Epithelial cell of prostate (primary cell): ENCODE measurements around the gene FYB1.
A peak's percentile ranks its signal among the peaks of the same experiment; 100 is the strongest.
"Not testable (repeated sequence)": the region's sequence is repeated elsewhere in the genome, so short reads cannot be mapped to it uniquely, and the experiment has no call there.

Experiments used
- DNase-seq: peaks from one replicate; pipeline ENCODE4 v3.0.0-alpha.2; 2011; ENCODE audit warnings: low read depth, low spot score
- H3K27ac ChIP-seq: fragments of 450-650 bp; 2 replicates; pipeline ENCODE4 v1.5.1; 2017; ENCODE audit warnings: mild to moderate bottlenecking

The FYB1 gene, protein sequence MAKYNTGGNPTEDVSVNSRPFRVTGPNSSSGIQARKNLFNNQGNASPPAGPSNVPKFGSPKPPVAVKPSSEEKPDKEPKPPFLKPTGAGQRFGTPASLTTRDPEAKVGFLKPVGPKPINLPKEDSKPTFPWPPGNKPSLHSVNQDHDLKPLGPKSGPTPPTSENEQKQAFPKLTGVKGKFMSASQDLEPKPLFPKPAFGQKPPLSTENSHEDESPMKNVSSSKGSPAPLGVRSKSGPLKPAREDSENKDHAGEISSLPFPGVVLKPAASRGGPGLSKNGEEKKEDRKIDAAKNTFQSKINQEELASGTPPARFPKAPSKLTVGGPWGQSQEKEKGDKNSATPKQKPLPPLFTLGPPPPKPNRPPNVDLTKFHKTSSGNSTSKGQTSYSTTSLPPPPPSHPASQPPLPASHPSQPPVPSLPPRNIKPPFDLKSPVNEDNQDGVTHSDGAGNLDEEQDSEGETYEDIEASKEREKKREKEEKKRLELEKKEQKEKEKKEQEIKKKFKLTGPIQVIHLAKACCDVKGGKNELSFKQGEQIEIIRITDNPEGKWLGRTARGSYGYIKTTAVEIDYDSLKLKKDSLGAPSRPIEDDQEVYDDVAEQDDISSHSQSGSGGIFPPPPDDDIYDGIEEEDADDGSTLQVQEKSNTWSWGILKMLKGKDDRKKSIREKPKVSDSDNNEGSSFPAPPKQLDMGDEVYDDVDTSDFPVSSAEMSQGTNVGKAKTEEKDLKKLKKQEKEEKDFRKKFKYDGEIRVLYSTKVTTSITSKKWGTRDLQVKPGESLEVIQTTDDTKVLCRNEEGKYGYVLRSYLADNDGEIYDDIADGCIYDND

DNA sequence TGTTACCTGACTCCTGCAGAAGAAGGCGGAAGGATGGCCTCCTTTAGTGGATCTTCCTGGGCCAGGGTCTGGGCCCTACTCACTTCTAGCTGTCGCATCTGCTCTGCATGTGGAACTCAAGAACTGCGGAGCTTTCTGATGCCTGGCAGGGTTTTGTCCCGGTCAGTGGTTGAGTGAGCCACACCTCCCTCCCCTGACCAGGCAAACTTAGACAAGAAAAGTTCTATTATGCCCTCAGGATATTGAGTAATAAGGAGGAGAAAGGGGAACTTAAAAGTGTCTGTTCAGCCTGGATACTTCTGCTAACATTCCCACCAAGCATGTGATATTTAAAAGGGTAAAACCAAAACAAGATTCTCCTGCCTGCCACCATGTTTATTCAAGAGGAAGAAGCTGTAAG lies at the start of gene FYB1:
Gene FYB1 (minus strand): TSS at position 127 of the 400 bp plus-strand sequence. CDS start 16,603 bp downstream, outside the sequence.
- peak; percentile 65 for DNase-seq
- no peak within 1 kb of the TSS for H3K27ac ChIP-seq

DNA sequence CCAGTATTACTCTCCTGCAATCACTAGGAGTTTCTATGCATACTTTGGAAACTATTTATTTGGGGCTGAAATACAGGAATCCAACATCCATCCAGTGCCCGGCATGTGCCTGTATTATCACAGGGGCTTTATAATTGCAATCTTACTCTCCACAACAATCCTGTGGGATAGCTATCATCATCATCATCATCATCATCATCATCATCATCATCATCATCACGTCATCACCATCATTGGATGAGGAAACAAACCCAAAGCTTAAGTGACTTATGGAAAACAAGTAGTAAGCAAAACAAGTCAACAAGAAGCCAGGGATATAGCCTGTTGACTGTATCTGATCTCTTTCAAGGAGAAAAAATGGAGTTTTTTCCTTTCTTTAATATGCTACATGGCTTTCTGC lies 47.8 kb upstream of the FYB1 start:
- no peak overlapping the region for H3K27ac ChIP-seq
- no peak for DNase-seq

DNA sequence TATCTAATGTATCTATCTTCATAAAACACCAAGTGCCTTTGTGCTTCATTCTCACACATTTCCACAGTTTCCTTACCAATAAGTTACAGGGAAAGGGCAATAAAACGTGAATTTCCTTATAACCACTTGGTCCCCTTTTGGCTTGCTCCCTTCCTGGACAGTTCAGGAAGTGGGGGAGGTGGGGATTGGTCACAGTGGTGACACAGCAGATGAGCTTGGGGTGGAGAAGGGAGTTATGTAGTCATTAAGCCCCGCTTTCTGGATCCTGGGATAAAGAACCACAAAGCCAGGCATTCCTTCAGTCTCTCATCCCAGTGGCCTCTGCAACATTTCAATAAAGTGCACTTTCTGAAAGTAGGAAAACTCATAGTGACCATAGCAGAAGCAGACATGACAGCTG lies 47.1 kb upstream of the FYB1 start:
- H3K27ac ChIP-seq: no peak overlapping the region
- DNase-seq: no peak

DNA sequence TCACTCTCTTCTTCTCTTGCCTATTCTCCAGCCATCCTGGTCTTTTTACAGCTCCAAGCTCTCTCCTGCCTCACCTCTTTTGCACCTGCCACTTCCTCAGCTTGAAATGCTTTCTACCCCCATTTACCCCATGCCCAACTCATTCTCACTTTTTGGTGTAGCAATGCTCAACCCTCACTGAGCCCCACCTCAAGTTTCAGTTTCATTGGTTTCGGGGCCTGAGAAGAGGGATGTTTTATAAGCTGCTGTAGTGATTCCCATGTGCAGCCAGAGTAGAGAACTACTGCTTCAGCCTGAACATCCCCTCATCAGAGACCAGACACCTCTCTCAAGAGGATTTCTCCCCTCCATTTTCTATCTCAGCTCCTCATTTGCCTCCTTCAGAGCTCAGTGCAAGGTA lies 45.2 kb upstream of the FYB1 start:
- DNase-seq: no peak
- no peak overlapping the region for H3K27ac ChIP-seq

DNA sequence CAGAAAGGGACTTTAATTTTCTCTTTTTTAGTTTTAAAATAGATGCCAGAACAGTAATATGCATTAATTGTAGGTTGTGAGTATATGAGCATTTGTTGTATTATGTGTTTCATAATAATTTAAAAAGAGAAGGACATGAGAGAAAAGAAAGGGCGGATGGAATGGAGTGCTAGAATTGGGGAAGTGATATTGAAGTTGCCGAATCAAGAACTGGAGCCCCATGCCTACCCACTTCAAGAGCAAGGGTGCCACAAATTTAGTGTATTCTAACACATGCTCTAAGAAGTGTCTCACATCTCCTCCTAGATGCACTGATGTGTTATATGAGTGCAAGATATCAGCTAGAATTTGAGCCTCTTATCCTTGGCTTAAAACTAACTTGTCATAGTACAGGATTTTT lies 43.6 kb upstream of the FYB1 start:
- no peak overlapping the region for H3K27ac ChIP-seq
- no peak for DNase-seq

DNA sequence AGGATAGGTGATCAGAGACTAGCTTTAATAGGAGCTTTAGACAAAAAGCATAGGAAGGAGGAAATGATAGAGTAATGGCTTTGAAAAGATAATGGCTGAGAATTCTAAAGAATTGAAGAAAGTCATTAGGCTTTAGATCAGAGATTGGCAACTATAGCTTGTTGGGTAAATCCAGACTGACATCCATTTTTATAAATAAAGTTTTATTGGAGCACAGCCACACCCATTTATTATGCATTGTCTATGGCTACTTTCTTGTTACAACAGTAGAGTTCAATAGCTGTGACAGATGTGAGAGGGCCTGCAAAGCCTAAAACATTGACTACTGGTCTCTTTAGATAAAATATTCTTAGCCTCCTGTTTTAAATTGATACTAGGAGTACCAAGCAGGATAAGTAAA lies 40.7 kb upstream of the FYB1 start:
- DNase-seq: no peak
- no peak overlapping the region for H3K27ac ChIP-seq

DNA sequence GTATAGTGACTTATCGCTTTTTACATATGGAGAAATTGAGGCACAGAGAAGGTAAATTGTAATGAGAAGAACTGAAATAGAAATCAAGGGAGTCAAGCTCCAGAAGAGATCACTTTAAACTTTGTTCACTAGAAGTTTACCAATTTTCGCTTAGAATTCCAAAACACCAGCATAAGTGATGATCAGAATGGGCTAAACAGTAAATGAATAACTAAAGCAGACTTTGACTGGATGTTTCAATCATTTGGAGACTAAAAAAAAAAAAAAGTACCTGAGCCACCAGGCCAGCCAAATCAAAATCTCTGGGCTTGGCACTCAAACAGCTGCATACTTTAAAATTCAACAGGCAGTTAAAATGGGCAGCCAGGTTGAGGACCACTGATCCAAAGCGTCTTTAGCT lies 38.2 kb upstream of the FYB1 start:
- H3K27ac ChIP-seq: no peak overlapping the region

DNA sequence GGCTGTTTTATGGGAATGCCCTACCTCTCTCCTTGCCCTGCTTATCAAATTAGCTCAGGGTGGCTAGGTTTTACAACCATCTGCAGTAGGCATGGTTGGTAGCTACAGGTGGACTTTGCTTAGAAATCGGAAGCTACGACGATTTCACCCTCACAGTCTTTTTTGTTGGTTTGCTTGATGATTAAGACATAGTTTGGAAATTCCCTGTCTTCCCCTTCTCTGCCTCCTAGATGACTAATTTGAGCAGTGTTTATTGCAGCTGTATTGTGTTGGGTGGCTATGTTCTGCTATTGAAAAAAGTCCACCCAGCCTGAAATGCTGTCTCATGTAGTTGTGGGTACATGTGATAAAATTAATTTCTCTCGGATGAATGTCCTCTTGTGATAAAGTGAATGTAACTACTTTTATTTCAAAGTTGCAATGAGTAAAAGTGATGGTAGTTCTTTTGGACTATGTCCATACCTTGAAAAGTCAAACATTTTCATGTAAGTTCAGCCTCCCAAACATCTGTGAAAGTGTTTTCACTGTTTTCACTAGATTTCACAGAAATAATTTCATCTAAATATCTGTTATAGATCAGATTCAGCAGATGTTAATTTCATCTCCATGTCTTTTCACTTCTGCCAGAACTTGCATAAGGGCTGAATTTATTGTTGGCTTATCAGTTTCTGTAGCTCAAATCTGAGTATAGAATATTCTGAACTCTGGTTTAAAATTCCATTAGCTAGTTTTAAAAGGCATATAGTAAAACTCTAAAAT lies 37.3 kb upstream of the FYB1 start:
- H3K27ac ChIP-seq: peak overlapping the region; percentile 69
- DNase-seq: peak; percentile 85

More for the DNA sequence above, 38.2 kb upstream of the FYB1 start:
- no peak for DNase-seq

DNA sequence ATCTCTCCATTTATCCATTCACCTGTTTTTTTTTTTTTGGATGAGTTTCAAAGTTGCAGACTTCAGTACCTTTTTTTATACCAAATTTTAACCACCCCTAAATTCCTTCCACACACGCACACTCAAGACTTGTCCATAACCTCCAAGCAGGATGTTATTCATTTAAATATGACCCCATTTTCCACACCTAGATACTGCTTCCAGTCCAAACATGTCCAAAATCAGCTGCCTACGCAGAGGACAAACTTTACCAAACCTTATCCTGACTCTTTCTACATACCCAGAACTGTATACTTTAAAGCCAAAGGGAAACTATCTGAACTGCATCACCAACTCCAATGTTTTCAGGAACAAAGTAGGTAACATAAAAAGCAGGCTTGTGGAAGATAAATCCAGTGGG lies 36.0 kb upstream of the FYB1 start:
- peak; percentile 87 for DNase-seq
- peak overlapping the region; percentile 69 for H3K27ac ChIP-seq

DNA sequence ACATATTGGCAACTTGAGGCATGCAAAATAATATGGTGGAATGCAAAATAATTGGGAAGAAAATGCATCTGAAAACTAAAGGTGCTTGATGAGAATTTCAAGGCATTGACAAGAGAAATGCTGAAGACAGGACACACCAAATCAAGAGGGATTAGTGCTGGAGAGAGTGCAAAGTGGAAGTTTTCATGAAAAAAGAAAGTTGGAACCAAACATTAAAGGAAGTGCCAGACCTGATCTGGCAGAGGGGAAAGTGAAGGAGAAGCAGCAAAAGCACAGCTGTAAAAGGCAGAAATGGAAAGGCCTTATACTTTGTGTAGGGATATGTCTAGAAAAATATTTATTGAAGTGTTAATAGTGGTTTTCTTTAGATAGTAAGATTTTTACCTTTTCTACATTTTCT lies 35.3 kb upstream of the FYB1 start:
- no peak for DNase-seq
- H3K27ac ChIP-seq: peak overlapping the region; percentile 69

DNA sequence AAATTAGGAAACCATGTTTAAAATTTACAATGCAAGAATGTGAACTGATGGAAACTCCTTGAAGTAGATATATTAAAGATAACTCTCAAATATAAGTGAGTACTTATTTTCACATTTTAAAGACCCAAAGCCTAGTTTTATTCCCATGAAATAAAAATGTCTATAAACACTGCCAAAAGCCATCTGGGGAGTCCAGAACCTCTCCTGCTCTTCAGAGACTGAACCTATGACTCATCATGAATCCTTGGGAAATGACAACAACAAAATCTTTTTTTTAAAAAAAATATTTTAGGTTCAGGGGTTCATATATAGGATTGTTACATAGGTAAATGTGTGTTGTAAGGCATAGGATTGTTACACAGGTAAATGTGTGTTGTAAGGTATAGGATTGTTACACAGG lies 33.8 kb upstream of the FYB1 start:
- no peak overlapping the region for H3K27ac ChIP-seq
- no peak for DNase-seq

DNA sequence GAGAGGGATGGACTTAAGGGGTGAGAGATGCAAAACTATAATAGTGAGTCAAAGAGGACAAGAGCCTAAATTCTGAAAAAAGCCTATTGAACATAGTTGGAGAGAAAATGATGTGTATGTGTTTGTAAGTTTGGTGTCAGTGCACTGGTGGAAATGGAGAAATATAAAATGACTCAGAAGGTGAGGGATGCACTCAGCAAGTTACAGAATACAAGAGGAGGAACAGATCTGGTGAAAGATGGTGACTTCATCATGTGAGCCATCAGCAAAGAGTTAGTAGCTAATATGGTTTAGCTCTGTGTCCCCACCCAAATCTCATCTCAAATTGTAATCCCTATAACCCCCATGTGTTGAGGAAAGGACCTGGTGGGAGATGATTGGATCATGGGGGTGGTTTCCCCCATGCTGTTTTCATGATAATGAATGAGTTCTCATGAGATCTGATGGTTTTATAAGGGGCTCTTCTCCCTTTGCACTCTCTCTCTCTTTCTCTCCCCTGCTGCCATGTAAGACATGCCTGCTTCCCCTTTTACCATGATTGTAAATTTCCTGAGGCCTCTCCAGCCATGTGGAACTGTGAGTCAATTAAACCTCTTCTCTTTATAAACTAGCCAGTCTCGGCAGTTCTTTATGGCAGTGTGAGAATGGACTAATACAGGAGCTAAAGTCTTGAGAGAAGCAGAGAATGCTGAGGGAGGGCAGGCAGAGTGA lies 30.4 kb upstream of the FYB1 start:
- no peak for DNase-seq
- no peak overlapping the region for H3K27ac ChIP-seq

DNA sequence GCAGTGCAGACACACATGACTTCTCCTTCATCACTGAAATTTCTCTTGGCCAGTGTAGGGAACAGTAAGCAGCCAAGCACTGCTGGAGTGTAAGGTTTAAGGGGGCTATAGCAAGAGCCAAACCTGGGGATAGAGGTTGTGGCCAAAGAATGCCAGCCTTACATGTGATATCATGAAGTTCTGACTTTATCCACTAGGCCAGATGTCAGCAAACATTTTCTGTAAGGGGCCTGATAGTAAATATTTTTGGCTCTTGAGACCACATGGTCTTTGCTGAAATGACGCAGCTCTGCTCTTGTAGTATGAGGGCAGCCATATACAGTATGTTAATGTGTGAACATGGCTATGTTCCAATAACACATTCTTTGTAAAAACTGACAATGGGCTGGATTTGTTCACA lies 29.7 kb upstream of the FYB1 start:
- DNase-seq: no peak
- H3K27ac ChIP-seq: no peak overlapping the region

DNA sequence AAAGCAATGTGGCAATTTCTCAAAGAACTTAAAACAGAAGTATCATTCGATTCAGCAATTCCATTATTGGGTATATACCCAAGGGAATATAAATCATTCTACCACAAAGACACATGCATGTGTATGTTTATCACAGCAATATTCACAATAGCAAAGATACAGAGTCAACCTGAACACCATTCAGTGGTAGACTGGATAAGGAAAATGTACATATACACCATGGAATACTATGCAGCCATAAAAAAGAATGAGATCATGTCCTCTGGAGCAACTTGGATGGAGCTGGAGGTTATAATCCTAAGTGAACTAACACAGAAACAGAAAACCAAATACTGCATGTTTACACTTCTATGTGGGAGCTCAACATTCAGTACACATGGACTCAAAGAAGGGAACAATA lies 21.4 kb upstream of the FYB1 start:
- DNase-seq: no peak
- H3K27ac ChIP-seq: no peak overlapping the region

DNA sequence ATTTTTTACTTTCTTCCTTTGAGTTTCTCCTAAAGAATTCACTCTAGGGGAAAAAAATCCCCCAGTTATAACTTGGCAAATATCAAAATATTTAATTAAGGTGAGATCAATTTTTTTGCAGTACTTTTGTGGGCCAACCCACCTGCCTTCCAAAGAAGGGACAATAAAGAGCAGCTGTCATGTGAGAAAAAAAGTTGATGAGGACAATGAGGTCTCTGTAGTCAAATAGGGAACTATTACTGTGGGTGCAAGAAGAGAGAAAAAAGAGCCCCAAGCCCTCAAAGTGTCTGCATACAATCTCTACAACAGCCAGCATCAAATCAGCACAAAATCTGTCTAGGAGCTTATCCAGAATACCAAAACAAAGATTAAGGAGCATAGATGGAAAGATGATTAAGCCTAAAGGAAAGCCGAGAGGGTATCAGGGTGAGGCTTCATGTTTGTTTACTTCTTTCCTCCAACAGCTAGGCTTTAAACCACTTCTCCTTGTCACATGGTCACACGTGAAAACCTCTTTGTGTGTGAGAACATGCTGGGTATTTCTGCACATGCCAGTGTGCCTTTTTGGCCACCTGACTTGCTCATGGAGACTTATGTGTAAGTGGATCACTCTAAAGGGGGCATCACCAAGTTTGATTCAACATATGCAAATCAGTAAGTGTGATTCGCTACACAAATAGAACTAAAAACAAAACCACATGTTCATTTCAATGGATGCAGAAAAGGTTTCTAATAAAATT lies 19.2 kb upstream of the FYB1 start:
- no peak for DNase-seq
- no peak overlapping the region for H3K27ac ChIP-seq

DNA sequence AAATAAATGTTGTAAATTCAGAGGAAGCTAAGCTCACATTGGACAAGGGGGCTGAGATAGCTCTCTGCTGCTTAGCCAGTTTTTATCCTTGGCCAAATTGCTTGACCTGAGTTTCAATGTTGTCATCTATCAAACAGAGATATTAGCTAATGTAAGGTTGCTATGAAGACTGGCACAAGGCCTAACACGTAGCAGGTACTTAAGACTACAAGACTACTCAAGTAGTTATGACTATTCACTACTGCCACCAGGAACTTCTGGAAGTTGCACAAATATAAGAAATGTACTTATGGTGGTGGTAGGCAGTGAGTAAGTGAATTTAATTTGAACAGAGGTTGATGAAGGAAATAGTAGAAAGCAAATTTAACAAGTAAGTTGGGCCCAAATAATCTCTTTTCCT lies 17.4 kb upstream of the FYB1 start:
- H3K27ac ChIP-seq: no peak overlapping the region

DNA sequence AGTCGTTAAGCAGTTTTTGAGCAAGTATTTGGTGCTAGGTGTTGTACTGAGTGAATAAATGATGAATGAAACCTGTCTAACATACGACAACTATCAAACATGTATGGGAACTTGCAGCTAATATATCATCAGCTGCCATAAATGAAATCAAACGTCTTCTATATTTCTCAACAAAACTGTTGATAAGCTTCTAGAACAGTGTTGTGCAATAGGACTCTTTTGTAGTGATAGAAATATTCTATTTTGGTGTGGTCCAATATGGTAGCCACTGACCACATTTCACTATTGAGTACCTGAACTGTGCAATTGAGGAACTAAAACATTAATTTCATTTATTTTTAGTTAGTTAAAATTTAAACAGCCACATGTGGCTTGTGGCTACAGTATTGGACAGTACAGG lies 16.3 kb upstream of the FYB1 start:
- no peak overlapping the region for H3K27ac ChIP-seq
- no peak for DNase-seq

More for the DNA sequence above, 17.4 kb upstream of the FYB1 start:
- DNase-seq: no peak

DNA sequence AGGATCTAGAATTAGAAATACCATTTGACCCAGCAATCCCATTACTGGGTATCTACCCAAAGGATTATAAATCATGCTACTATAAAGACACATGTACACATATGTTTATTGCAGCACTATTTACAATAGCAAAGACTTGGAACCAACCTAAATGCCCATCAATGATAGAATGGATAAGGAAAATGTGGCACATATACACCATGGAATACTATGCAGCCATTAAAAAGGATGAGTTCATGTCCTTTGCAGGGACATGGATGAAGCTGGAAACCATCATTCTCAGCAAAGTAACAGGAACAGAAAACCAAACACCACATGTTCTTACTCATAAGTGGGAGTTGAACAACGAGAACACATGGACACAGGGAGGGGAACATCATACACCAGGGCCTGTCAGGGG lies 15.1 kb upstream of the FYB1 start:
- DNase-seq, H3K27ac ChIP-seq: not testable (repeated sequence)

DNA sequence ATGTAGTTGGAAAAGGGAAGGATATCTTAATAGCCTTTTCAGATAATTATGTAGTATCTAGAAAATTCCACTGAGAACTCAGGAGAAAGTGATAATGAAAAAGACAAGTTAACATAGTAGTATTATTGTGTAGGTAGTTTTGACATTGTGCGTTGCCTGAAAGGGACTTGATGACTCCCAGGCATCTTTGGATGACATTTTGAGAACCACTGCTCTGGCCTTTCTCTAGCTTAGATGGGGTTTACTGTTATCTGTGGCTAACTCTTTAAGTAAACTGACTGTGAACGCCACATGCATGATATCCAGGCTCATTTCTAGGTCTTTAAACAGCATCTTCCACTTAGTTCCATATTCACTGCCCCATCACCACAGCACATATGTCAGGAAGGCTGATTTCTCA lies 14.4 kb upstream of the FYB1 start:
- DNase-seq: no peak
- H3K27ac ChIP-seq: no peak overlapping the region
